Globus pallidus (tissue), 1 donor: ENCODE measurements around the gene NUP58.

Experiments used
- DNase-seq: peaks from one replicate; pipeline ENCODE4 v3.0.0-alpha.2; 2015; ENCODE audit warnings: low spot score

Gene NUP58

GRCh38 chr13:25301347-25302113 is at the start of gene NUP58:
NUP58 (plus strand) TSS chr13:25301625; CDS start chr13:25301774, 149 bp downstream.
- peak; percentile 92 for DNase-seq

GRCh38 chr13:25252225-25252624 is 49.2 kb upstream of the NUP58 start:
- no peak for DNase-seq

- DNase-seq = no peak
Observed at GRCh38 chr13:25252752-25253151, 48.7 kb upstream of the NUP58 start.

GRCh38 chr13:25253702-25254101 is 47.7 kb upstream of the NUP58 start:
- DNase-seq = no peak

- DNase-seq = no peak
Observed at GRCh38 chr13:25262261-25262660, 39.2 kb upstream of the NUP58 start.

GRCh38 chr13:25266706-25267105 is 34.7 kb upstream of the NUP58 start:
- no peak for DNase-seq

GRCh38 chr13:25267715-25268114 is 33.7 kb upstream of the NUP58 start:
- DNase-seq = no peak

- DNase-seq = no peak
Observed at GRCh38 chr13:25268561-25268960, 32.9 kb upstream of the NUP58 start.

- no peak for DNase-seq
Observed at GRCh38 chr13:25276748-25277147, 24.7 kb upstream of the NUP58 start.

GRCh38 chr13:25280396-25280795 is 21.0 kb upstream of the NUP58 start:
- no peak for DNase-seq

- no peak for DNase-seq
Observed at GRCh38 chr13:25281193-25281934, 20.1 kb upstream of the NUP58 start.

- DNase-seq = no peak
Observed at GRCh38 chr13:25281935-25282332, 19.5 kb upstream of the NUP58 start.

GRCh38 chr13:25286308-25286968 is 15.0 kb upstream of the NUP58 start:
- peak; percentile 40 for DNase-seq

GRCh38 chr13:25286969-25287961 is 14.2 kb upstream of the NUP58 start, which contains the start of gene MTMR6:
MTMR6 (minus strand) TSS chr13:25287488; CDS start chr13:25287247, 241 bp downstream.
- DNase-seq = peak; percentile 87

- DNase-seq = no peak
Observed at GRCh38 chr13:25288966-25289365, 12.5 kb upstream of the NUP58 start.

GRCh38 chr13:25291691-25292090 is 9.7 kb upstream of the NUP58 start:
- no peak for DNase-seq

- DNase-seq = no peak
Observed at GRCh38 chr13:25292301-25292700, 9.1 kb upstream of the NUP58 start.

- no peak for DNase-seq
Observed at GRCh38 chr13:25295228-25295627, 6.2 kb upstream of the NUP58 start.

- no peak for DNase-seq
Observed at GRCh38 chr13:25295701-25296100, 5.7 kb upstream of the NUP58 start.

- DNase-seq = peak; percentile 23
Observed at GRCh38 chr13:25300861-25301346, 521 bp upstream of the NUP58 start.

- DNase-seq = no peak
Observed at GRCh38 chr13:25302121-25302520, 696 bp downstream of the NUP58 start.
